HG02884 (cell line): ENCODE results near the gene RNF7.
"Not testable (repeated sequence)": the region's sequence is repeated elsewhere in the genome, so short reads cannot be mapped to it uniquely, and the experiment has no call there.

Experiments used
- ATAC-seq: cut with Tn5 transposase; IDR thresholded peaks from one replicate; pipeline ENCODE4 v1.9.1; 2021; ENCODE audit warnings: mild to moderate bottlenecking, moderate library complexity; ENCODE audit not compliant: unreplicated experiment

The RNF7 gene

DNA sequence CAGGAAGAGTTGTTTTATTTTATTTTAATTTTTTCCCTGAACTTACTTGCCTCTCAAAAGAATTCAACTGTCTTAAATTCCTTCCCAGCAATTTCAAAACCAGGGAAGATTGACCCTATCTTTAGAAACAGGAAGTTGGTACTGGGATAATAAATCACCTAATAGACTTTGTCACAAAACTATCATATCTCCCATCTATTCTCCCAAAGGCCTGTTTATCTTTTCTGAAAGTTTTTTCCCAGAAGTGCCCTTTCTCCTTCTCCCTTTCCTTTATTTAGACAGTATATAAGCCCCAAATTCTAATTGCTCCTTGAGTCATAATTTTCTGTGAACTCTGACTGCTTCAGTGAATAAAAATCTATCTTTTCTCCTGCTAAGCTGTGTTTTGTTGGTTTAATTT lies 2.9 kb upstream of the RNF7 start:
- ATAC-seq = no peak

DNA sequence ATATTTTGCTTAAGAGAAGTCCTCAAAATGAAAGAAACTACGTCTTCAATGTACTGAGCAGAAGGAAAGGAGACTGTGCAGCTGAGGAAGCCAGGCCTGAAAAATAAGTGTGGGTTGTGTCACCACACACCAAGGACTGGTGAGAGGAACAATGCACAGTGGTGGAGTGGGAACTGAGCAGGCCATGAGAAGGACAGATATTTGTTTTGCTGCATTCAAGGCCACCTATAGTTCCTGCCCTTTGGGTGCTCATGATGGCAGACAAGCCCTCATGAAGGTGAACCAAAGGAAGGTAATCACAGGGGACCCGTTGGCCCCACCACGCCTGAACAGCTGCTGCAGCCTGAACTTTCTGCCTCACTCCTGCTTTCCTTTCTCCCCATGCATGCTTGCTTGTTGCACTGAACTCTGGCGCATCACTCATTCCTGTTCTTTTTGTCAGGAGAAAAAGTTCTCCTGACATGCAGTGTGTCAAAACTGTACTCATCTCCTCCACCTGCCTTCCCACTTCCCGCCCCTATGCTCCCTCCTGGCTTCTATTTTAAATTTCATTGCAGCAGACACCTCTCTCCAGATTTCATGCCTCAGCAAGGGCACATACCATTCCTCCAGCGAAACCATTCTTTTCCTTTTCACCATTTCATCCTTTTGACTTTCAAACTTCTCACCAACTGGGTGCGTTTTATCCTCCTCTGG lies 2.2 kb upstream of the RNF7 start:
- no peak for ATAC-seq

DNA sequence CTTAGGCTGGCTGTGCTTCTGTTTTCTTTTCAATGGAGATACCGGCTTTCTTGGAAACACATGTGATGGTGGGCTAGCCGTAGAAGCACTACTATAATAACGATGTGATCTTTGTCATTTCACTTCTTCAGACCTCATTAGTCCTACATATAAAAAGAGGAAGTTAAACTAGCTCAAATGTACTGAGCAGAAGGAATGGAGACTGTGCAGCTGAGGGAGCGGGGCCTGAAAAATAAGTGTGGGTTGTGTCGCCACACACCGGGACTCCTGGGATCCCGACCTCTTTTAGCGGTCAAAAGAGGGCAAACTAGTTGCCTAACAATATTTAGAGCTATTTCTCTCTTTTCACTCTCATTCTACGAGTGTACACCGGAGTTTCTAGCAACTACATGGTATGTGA lies 1.0 kb upstream of the RNF7 start:
- ATAC-seq = no peak

DNA sequence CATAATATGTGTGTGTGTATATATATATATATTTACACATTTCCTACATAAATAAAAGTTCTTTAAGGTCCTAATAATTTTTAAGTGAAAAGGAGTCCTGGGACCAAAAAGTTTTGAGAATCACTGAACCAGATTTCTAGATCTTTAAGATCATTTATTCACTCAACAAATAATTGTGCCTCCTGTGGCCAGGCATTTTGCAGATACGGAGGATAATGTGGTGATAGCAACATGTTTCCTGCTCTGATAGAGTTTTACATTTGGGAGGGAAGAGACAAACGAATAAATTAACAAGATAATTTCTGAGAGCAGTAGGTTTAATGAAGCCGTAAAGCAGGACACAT lies 448 bp upstream of the RNF7 start:
- ATAC-seq = no peak

DNA sequence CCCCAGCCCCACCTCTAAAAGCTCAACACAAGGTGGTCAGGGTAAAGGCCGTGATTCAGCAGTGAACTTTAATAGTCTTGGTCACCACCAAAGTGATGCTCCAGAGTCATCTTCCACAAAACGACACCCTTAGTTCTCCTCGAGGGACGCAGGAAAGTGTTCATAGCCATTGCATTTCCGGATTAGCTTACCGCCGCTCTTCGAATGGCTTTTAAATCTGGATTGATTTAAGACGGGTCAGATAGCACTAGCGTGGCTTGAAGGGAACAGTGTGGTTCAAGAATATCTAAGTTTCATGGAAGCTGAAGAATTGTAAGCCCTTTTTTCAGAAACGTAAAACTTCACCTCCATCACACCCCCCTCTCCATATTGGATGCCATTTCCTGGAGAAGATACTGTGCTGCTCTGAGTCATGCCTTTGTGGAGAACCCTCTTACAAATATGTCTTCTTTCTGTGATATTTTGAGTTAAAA lies 829 bp downstream of the RNF7 start:
- ATAC-seq = no peak

DNA sequence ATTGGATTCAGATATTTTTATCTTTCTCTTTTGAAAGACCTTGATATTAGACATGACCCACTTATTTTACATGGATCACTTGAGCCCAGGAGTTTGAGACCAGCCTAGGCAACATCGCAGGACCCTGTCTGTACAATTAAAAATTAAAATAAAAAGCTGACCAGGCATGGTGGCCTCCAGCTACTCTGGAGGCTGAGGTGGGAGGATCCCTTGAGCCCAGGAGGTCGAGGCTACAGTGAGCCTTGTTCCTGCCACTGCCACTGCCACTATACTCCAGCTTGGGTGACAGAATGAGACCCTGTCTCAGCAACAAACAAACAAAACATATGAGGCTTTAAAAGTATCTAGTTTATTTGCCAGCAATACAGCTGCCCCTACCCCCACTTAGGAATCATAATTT lies 1.6 kb downstream of the RNF7 start:
- ATAC-seq = no peak

DNA sequence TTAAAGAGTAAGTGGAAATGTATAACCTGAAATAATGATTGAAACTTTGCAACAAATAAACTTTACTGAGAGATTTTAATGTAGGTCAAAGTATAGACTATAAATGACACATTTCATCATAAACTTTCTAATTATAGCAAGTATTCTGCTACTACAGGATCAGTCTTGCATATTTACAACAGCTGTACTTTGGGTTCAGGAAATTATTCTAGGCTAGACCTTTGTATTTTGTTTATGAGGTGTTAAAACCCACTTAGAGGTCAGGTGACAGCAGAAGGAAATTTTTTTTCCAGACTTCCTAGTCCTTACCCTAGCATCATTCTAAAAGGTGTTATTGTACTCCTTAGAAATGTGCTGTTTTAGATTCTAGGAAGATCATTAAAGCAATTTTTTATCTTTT lies 2.3 kb downstream of the RNF7 start:
- ATAC-seq = no peak

DNA sequence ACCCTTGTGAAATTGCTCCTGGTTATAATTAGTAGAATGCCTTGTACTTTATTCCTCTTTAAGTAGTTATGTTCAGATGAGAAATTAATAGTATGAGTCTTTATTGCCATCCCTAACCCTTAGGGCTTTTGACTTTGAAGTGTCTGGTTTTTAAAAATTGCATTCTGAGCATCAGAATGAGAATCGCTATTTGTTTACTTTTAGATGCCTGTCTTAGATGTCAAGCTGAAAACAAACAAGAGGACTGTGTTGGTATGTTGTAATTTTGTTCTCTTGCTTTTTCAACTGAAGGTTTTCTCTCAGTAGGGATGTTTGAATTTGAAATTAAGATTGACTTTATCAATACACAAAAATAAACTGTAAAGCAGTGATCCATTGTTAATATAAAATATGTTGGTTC lies 5.2 kb downstream of the RNF7 start:
- no peak for ATAC-seq

DNA sequence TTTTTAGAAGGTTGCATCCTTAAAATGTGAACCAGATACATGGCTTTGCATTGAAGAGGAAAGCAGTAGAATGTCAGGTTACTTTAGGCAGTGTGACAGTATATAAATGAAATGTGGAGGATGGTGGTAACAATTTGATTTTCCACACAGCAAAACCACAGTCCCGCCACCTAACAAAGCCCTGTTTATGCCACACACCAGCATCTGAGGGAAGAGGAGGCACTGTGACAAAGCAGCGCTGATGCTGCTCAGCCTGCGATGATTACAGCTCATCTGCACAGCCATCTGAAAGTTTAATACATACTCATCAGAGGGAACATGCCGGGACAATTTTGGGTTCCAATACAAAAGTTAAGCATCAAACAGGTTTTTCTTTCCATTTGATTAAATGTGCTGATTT lies 8.9 kb downstream of the RNF7 start:
- ATAC-seq = no peak

DNA sequence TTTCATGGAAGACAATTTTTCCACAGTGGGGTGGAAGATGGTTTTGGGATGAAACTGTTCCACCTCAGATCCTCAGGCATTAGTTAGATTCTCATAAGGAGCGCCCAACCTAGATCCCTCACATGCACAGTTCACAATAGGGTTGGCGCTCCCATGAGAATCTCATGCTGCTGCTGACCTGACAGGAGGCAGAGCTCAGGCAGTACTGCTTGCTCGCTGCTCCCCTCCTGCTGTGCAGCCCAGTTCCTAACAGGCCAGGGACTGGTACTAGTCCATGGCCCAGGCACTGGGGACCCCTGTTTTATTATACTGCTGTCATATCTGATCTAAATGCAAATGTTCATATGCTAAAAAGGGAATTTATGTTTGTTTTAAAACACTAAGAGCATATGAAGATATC lies 15.3 kb downstream of the RNF7 start:
- no peak for ATAC-seq

DNA sequence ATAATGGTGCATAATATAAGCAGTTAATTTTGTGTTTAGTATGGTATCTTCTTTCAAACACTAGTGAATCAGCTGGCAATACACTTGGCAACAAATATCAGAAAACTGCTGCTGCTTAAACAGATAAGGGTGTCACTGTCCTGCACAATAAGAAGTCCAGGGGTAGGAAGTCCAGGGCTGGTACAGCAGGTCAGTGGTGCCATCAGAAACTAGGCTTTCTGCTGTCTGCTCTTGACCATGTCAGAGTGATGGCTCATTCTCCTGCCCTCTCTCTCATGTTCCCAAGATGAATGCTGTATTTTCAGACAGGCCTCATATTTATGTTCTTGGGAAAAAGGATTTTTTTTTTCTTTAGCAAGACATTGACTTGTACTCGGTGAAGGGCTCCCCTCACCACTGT lies 15.9 kb downstream of the RNF7 start:
- ATAC-seq = no peak

DNA sequence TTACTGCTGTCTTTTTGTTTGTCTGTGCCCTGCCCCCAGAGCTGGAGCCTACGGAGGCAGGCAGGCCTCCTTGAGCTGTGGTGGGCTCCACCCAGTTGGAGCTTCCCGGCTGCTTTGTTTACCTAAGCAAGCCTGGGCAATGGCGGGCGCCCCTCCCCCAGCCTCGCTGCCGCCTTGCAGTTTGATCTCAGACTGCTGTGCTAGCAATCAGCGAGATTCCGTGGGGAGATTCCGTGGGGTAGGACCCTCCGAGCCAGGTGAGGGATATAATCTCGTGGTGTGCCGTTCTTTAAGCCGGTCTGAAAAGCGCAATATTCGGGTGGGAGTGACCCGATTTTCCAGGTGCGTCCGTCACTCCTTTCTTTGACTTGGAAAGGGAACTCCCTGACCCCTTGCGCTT lies 24.5 kb downstream of the RNF7 start:
- not testable (repeated sequence) for ATAC-seq

DNA sequence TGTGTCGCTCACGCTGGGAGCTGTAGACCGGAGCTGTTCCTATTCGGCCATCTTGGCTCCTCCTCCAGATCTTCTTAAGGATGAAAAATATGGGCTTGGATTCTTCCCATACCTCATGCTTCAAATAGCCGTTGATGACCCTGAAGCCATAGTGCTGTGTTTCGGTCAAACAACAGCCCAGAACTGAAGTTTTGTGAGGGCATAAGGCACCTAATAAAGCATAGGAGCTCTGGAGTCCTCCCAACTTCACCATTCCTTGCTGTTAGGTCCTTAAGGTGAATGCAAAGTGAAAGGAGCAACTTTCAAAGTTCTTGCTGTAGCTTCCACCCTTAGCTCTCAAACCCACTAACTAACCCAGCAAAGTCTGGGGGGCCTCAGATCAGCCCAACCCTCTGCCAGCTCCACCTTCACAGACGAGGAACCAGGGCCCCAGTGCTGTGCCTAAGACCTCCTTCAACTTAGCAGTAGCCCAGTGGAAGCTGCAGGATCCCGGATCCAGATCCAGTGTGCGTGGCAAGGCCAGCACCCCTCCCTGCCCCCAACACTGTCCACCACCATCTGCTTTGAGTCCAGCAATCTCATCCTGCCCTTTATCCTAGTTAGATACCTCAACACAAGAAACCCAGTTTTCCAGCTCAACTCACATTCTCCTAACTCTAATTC lies 25.1 kb downstream of the RNF7 start, which contains the start of gene GRK7:
Gene GRK7, plus strand, starts transcription at position 321 of the 663 bp plus-strand sequence. CDS start 14,877 bp downstream, outside the sequence.
- no peak for ATAC-seq

DNA sequence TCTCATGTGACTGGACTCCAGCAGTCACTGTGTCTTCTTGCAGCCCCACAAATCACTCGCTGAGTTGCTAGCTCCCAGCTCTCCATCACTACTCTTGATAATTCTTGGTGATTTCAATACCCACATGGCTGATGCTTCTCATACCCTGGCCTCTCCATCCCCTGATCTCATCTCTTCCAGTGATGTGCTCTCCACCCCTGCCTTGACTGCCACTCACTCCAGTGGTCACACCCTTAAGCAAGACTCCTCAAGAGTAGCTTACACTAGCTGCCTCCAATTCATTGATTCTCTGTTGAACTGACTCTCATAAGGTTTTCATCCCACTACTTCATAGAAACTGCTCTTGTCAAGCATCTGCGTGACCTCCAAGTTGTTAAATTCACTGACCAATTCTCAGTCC lies 25.9 kb downstream of the RNF7 start:
- no peak for ATAC-seq

DNA sequence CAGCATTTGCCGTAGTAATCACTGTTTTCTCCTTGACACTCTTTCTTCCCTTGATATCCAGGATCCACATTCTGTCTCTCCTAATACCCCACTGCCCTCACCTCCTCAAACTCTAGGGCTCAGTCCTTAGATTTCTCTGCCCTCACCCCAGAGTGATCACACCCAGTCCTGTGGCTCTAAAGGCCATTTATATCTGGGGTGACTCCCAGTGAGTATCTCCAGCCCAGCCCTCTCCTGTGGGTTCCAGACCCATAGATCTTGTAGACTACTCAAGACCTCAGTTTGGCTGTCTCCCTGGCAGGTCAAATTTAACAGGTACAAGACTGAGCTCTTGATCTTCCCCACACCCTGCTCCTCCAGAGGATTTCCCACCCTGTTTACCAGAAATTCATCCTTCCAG lies 26.4 kb downstream of the RNF7 start:
- no peak for ATAC-seq

DNA sequence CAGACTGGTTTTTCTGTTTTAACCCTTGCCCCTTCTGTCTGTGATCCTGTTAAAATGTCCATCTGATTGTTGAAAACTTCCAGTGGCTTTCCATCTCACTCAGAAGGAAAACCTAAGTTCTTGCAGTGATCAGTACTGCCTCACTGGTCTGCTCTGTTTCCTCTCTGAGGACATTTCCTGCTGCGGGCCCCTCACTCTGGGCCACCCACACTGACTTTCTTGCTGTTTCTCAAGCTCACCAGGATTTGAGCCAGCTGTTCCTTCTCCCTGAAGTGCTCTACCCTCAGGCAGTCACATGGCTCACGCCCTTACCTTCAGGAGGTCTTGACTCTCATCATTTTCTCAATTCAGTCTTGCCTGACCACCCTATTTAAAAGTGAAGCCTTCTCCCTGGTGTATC lies 26.9 kb downstream of the RNF7 start:
- ATAC-seq = no peak

DNA sequence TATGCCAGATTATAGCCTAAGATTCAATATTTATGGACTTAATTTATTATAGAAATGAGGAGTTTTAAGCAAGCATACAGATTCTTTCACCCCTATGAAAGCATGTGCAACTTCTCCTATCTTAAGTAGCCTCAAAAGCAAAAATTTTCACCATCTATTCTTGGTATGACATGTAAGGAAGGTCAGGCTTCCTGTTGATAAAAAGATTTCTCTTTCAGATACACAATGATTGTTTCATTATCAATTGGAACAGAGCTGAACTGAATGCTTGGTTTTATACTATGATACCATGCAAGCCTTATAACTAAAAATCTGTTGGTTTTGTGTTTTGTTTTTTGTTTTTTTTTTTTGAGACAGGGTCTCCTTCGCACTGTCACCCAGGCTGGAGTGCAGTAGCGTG lies 29.0 kb downstream of the RNF7 start:
- ATAC-seq = no peak

DNA sequence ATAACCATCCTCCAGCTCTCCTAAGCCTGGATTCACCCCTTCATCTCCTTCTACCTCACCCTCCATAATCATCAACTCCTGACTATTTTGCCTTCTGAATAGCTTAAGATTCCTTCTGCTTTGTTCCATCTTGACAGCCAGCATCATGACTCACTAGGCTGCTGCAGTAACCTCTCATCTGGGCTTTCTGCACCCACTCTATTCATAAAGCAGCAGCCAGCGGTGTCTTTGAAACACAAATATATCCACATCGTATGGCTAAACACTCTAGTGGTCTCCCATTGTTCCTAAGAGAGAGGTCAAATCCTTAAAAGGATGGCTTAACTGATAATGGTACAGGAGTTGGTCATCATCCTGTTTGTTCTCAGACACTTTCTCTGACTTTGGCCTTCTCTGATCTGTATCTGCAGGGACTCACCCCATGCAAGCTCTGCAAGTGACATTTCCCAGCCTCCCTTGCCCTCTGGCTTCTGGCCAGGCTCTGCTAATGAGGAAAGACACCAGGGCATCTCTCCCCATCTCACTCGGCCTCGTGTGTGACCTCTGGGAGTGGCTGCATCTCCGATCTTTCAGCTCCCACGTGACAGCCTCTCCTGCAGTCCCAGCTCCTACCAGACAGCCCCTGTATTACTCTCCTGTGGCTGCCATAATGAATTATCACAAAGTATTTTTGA lies 31.3 kb downstream of the RNF7 start:
- no peak for ATAC-seq

DNA sequence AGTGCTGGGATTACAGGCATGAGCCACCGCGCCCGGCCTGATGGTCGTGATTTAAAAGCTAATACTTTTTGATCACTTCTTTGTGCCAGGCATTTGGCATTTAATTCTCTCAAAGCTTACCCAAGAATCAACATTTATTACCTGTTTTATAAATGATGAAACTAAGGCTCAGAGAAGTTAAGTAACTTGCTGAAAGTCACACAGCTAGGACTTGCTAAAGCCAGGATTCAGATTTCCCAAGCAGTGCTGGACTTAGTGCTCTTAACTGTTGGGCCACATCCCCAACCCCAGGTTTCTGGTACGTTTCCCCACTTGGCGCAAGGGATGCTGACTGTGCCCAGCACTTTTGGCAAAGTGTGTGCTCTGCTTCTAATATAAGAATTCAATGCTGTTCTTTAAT lies 35.6 kb downstream of the RNF7 start:
- no peak for ATAC-seq

DNA sequence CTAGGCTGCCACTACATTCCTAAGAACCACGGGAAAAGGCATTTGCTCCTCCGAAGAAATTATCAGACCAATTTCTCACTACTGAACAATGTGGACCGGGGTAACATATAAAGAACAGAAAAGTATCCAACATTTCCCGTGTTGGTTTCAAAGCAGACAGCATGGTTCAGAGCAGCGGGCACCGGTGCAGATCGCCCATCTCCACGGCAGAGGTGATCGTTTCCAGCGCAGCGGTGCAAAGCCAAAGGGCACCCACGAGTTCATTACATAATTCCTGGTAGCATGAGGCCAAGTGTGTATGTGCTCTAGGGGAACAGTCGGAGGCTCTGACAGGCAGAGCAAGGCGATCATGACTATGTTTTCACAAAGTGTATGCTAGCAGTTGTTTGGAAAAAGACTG lies 38.3 kb downstream of the RNF7 start:
- ATAC-seq = no peak

DNA sequence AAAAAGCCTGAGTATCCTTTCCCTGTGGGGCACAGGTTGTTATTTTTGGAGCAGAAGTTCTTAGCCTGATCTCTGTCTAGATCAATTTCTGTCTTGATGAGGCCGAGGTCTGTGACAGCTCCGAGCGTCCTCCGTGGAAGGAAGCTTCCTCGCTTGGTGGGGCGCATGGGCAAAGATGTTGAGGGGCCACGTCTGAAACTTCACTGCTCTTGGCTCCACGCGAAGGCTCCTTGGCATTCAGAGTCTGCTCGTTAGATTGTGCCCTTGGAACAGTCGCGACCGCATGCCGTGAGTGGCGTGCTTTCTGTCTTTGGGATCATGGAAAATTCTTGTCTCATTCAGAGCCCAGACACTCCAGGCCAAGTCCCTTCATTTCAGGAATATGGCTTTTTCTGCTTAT lies 38.8 kb downstream of the RNF7 start:
- no peak for ATAC-seq
